Esophagus squamous epithelium (tissue), 5 donors: ENCODE measurements around the gene SIX2. TPM values are rescaled to one million over a fixed set of nuclear protein-coding genes. Genes with fewer than 3 reads are reported as not detected.

ENCODE experiments used
- DNase-seq: peaks from one replicate; lab custom pipeline; 2025; lab: John Stamatoyannopoulos, UW
- H3K27ac ChIP-seq, 4 donors: fragments of 200-600 bp; sonication (generic); one replicate each; pipeline ENCODE4 v1.5.1; 2016 to 2019; ENCODE audit warnings: mild to moderate bottlenecking in 1 of 4
- H3K27me3 ChIP-seq, 4 donors: fragments of 200-600 bp; sonication (generic); 1 replicate in 3 of 4; 2 replicates in 1 of 4; pipeline versions ENCODE4 v1.5.1 to v1.6.0; 2017 to 2021; ENCODE audit warnings: antibody characterized with exemption in 1 of 4
- H3K36me3 ChIP-seq, 3 donors: fragments of 200-600 bp; sonication (generic); one replicate each; pipeline ENCODE4 v1.5.1; 2016 to 2019
- H3K4me1 ChIP-seq, 3 donors: fragments of 200-600 bp; sonication (generic); one replicate each; pipeline ENCODE4 v1.5.1; 2017 to 2019
- H3K4me3 ChIP-seq, 4 donors: fragments of 200-600 bp; sonication (generic); 1 replicate in 3 of 4; 2 replicates in 1 of 4; pipeline ENCODE4 v1.5.1; 2016 to 2019; ENCODE audit warnings: mild to moderate bottlenecking in 2 of 4, moderate library complexity in 1 of 4
- H3K9me3 ChIP-seq, 3 donors: fragments of 200-600 bp; sonication (generic); one replicate each; pipeline ENCODE4 v1.5.1; 2016 to 2019
- CTCF ChIP-seq, 6 experiments: fragments of 450-650 bp in 4 of 6; fragments of 200-600 bp in 2 of 6; sonication (generic) in 2 of 6; IDR thresholded peaks; one replicate each; pipeline ENCODE4 v1.5.1; 2016 to 2019; ENCODE audit warnings: antibody characterized with exemption in 6 of 6, mild to moderate bottlenecking in 4 of 6, moderate library complexity in 4 of 6
- POLR2A ChIP-seq, 4 donors: fragments of 450-650 bp; IDR thresholded peaks; one replicate each; pipeline ENCODE4 v1.6.1; 2017; ENCODE audit warnings: antibody characterized with exemption in 4 of 4, mild to moderate bottlenecking in 4 of 4, moderate library complexity in 3 of 4
- WGBS, 2 donors: methylation state at CpG; one replicate each; pipeline ENCODE4 v1.1.5; 2018; 5-methylcytosine and 5-hydroxymethylcytosine counted together
- intact Hi-C: fragments of 100-400 bp; cut with DNase I; formaldehyde crosslinking; loops from one replicate; pipeline ENCODE4 v1.15.0; 2022
- total RNA-seq, 4 donors: library from RNA; depleted of rRNA; stranded (reverse); fragments of >200 nt; gene quantifications; one replicate each; pipeline ENCODE4 v1.1.0, GENCODE V29; 2016
- donor health status: DM: yes; HTN: yes; CAD: no.

SIX2 gene
- total RNA-seq = under 1 TPM in 1 of 4 donors, not detected in 3; 0.19 TPM

- no peak for DNase-seq
- peak within 1 kb of the TSS; percentile 11 to 66 (median 50) for H3K4me3 ChIP-seq
- intact Hi-C loops = no loop called here
- H3K27me3 ChIP-seq = peaks cover 20 to 100% (median 44%) of the 10 kb centered on the region in 4 donors
- 1 to 3% methylated on average over 11 to 21 of the region's 61 CpGs for WGBS, 2 donors
- peak within 1 kb of the TSS in 3 of 4 donors; percentile 56 to 83 (median 72) for H3K27ac ChIP-seq
- no peak for TF ChIP-seq POLR2A (IDR thresholded peaks at IDR 0.05)
- no peak for TF ChIP-seq CTCF (IDR thresholded peaks at IDR 0.05)
- H3K36me3 ChIP-seq = no peaks in the 10 kb centered on the region
- H3K9me3 ChIP-seq = no peaks in the 10 kb centered on the region
- peaks cover 27 to 62% (median 29%) of the 10 kb centered on the region in 3 donors for H3K4me1 ChIP-seq
Measured at GRCh38 chr2:45009303-45009927, at the start of gene SIX2. TSS of gene SIX2 (minus strand) at chr2:45009452. CDS start at chr2:45009110, 342 bp downstream.

GRCh38 chr2:45055162-45055605 is 45.9 kb upstream of the SIX2 start:
- Histone ChIP-seq H3K4me3 (no peak overlapping the region), H3K27me3 (no peaks in the 10 kb centered on the region), H3K9me3 (no peaks in the 10 kb centered on the region), H3K36me3 (no peaks in the 10 kb centered on the region), H3K27ac (no peak overlapping the region), H3K4me1 (no peaks in the 10 kb centered on the region)
- 73 to 75% methylated on average over 6 to 7 of the region's 7 CpGs for WGBS, 2 donors
- intact Hi-C loops = no loop called here
- DNase-seq = no peak
- TF ChIP-seq CTCF (IDR thresholded peaks at IDR 0.05) = no peak
- no peak for TF ChIP-seq POLR2A (IDR thresholded peaks at IDR 0.05)

DNA sequence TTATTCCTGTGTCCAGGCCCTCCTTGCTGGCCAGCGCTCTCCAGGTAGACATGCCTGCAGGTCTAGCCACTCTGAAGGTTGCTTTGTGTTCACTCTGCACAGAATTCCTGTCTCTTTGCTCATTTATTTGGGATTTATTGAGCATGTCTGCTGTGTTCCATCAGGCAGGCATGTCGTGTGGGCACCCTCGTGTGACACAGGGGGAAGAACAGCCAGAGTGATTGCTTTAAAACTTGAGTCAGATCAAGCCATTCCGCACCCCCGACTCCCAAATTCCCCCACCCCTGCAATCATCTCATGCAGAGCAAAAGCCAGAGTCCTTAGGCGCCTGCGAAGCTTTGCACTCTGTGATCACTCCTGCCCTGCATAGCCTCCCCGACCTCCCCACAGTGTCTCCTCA is 44.7 kb upstream of the SIX2 start:
- intact Hi-C loops = no loop called here
- Histone ChIP-seq H3K4me3 (no peak overlapping the region), H3K27ac (no peak overlapping the region), H3K9me3 (no peaks in the 10 kb centered on the region), H3K36me3 (no peaks in the 10 kb centered on the region), H3K27me3 (no peaks in the 10 kb centered on the region), H3K4me1 (no peaks in the 10 kb centered on the region)
- DNase-seq = no peak
- WGBS, 2 donors = 62 to 86% methylated on average over 8 of the region's 8 CpGs
- TF ChIP-seq CTCF (IDR thresholded peaks at IDR 0.05) = no peak
- no peak for TF ChIP-seq POLR2A (IDR thresholded peaks at IDR 0.05)

- H3K4me1 ChIP-seq = no peaks in the 10 kb centered on the region
- H3K9me3 ChIP-seq = no peaks in the 10 kb centered on the region
- H3K27me3 ChIP-seq = no peaks in the 10 kb centered on the region
- no peaks in the 10 kb centered on the region for H3K36me3 ChIP-seq
- no peak overlapping the region for H3K4me3 ChIP-seq
- H3K27ac ChIP-seq = no peak overlapping the region
- DNase-seq = no peak
- TF ChIP-seq CTCF (IDR thresholded peaks at IDR 0.05) (no peak), POLR2A (IDR thresholded peaks at IDR 0.05) (no peak)
- 84 to 86% methylated on average over 5 of the region's 5 CpGs for WGBS, 2 donors
- intact Hi-C loops = no loop called here
Measured at GRCh38 chr2:45052388-45052928, 43.2 kb upstream of the SIX2 start.

DNA sequence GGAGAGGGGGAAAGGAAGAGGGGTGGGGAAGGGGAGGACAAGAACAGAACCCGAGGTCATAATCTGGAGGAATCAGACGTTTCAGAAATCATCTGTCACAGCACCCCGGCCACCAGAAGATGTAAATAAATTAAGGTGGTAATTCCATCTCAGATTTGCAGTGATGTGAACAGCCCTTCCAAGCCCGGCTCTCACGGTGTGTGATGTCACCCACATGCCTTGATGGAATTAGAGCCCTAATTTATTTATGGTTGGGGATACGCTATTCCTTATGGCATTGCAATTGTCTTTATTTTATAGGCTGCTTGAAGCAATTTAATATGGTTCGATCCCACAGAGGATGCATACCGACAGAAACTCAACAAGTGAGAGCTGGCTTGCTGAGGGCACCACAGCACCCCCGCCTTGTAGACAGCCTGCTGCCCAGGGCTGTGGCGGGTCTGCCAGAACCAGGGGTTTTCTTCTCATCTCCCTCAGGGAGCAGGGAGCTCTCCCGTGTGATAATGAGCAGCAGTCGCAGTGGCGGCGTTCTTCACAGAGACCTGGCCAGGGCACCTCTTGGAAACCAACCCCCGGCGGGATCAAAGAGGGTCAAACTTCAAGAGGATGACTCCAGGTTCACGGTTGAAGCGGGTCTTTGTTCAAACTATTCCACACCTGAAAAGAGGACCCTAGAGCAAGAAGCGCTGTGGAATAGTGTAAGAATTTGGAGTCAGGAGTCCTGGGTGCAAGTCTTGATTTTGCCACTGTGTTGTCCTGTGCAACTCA is 40.5 kb upstream of the SIX2 start:
- peaks cover 0 to 5% (median 0%) of the 10 kb centered on the region in 4 donors for H3K27me3 ChIP-seq
- no peaks in the 10 kb centered on the region for H3K9me3 ChIP-seq
- H3K36me3 ChIP-seq = no peaks in the 10 kb centered on the region
- intact Hi-C loops = no loop called here
- H3K4me3 ChIP-seq = no peak overlapping the region
- TF ChIP-seq POLR2A (IDR thresholded peaks at IDR 0.05) (no peak), CTCF (IDR thresholded peaks at IDR 0.05) (no peak)
- no peak for DNase-seq
- WGBS, 2 donors = 75 to 84% methylated on average over 9 to 10 of the region's 19 CpGs
- no peaks in the 10 kb centered on the region for H3K4me1 ChIP-seq
- H3K27ac ChIP-seq = no peak overlapping the region
